GM23248 (cell line): ENCODE data around the gene BRD3.

Experiments
- EZH2 ChIP-seq: fragments of 200-600 bp; sonication (generic); IDR thresholded peaks from 2 replicates; pipeline ENCODE4 v1.6.1; 2018; ENCODE audit warnings: antibody characterized with exemption, mild to moderate bottlenecking; ENCODE audit not compliant: insufficient read depth, poor library complexity, severe bottlenecking
- EZH2phosphoT487 ChIP-seq: fragments of 200-600 bp; sonication (generic); IDR thresholded peaks from 2 replicates; pipeline ENCODE4 v1.6.1; 2018; ENCODE audit warnings: antibody characterized with exemption, moderate library complexity, mild to moderate bottlenecking, low read depth; ENCODE audit not compliant: insufficient read depth

DNA sequence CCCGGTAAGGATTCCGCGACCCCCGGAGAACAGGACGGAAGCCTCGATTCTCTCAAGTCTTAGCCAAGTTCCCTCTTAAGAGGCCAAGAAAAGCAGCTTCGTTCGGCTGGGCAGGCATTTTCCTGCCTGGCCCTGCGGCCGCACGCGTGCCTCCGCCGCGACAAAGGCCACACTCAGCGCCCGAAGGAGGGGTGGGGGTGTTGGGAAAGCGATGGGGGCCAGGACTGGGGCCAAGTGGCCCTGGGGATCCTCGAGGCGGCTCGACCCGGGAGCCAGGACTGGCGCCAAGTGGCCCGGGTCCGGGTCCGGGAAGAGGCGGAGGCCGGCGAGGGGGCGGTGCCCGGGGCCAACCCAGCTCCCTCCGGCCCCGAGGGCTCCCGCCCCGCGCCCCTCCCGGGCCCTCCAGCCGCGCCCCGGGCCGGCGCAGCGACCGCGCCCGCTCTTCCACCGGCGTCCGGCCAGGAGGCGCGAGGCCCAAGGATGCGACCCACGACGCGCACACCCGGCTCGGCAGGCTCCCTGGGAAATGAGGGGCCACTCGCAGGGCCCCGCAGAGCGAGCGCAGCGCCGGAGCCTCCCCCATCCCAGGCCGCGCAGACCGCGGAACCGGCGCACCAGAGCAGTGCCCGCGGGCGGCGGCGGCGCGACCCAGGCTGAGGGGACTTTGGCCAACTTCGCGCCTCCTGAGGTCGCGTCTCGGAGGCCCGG is 76.5 kb downstream of the BRD3 start:
- no peak for TF ChIP-seq EZH2
- no peak for TF ChIP-seq EZH2phosphoT487
